GM18498 (cell line): ENCODE results near the gene PANX2.
"Not testable (repeated sequence)": the region's sequence is repeated elsewhere in the genome, so short reads cannot be mapped to it uniquely, and the experiment has no call there.

Experiments
- ATAC-seq: cut with Tn5 transposase; IDR thresholded peaks from one replicate; pipeline ENCODE4 v1.9.1; 2021; ENCODE audit warnings: mild to moderate bottlenecking, moderate library complexity; ENCODE audit not compliant: unreplicated experiment

Gene PANX2

GRCh38 chr22:50170453-50171318 lies at the start of gene PANX2:
Gene PANX2 (plus strand): TSS chr22:50170731. CDS start chr22:50170731, 0 bp downstream.
- no peak for ATAC-seq

GRCh38 chr22:50121202-50121740 lies 49.3 kb upstream of the PANX2 start:
- no peak for ATAC-seq

GRCh38 chr22:50123119-50123518 lies 47.4 kb upstream of the PANX2 start:
- ATAC-seq, result no peak

- no peak for ATAC-seq
Measured at GRCh38 chr22:50125029-50125428, 45.5 kb upstream of the PANX2 start.

GRCh38 chr22:50129121-50129736 lies 41.3 kb upstream of the PANX2 start:
- ATAC-seq, result no peak

- no peak for ATAC-seq
Measured at GRCh38 chr22:50131894-50132293, 38.6 kb upstream of the PANX2 start.

- ATAC-seq, result no peak
Measured at GRCh38 chr22:50134481-50134880, 36.0 kb upstream of the PANX2 start.

- ATAC-seq, result no peak
Measured at GRCh38 chr22:50136581-50137015, 33.9 kb upstream of the PANX2 start.

- ATAC-seq, result not testable (repeated sequence)
Measured at GRCh38 chr22:50137277-50137676, 33.3 kb upstream of the PANX2 start.

GRCh38 chr22:50138041-50138440 lies 32.5 kb upstream of the PANX2 start:
- ATAC-seq, result no peak

- no peak for ATAC-seq
Measured at GRCh38 chr22:50138988-50139387, 31.5 kb upstream of the PANX2 start.

GRCh38 chr22:50139843-50140415 lies 30.6 kb upstream of the PANX2 start:
- ATAC-seq, result no peak

- no peak for ATAC-seq
Measured at GRCh38 chr22:50140615-50141014, 29.9 kb upstream of the PANX2 start.

- no peak for ATAC-seq
Measured at GRCh38 chr22:50141462-50141861, 29.1 kb upstream of the PANX2 start.

- ATAC-seq, result no peak
Measured at GRCh38 chr22:50141891-50142363, 28.6 kb upstream of the PANX2 start.

- ATAC-seq, result no peak
Measured at GRCh38 chr22:50143096-50143495, 27.4 kb upstream of the PANX2 start.

- ATAC-seq, result no peak
Measured at GRCh38 chr22:50144005-50144614, 26.4 kb upstream of the PANX2 start.

- no peak for ATAC-seq
Measured at GRCh38 chr22:50145721-50146438, 24.7 kb upstream of the PANX2 start.

- no peak for ATAC-seq
Measured at GRCh38 chr22:50146439-50147238, 23.9 kb upstream of the PANX2 start.
